ENCODE measurements around the gene PPP1R3F.
A peak's percentile ranks its signal among the peaks of the same experiment; 100 is the strongest.
"Not testable (repeated sequence)": the region's sequence is repeated elsewhere in the genome, so short reads cannot be mapped to it uniquely, and the experiment has no call there.

Gene PPP1R3F

DNA sequence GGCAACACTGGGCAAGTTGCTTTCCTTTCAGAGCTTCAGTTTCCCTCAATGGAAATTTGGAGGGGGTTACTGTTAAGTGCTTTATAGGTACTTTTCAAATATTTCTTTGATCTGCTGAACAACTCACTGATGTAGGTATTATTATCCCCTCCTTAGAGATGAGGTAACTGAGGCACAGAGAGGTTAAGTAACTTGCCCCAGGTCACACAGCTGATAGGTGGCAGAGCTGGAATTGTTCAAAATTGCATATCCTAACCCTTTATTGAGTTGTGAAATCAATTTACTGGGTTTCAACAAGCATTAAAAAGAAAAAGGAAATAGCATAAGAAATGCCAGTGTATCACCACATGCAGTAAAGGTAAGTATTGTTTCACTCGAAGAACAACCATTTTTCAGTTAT, 6.6 kb downstream of the PPP1R3F start:
- no peak for DNase-seq

DNA sequence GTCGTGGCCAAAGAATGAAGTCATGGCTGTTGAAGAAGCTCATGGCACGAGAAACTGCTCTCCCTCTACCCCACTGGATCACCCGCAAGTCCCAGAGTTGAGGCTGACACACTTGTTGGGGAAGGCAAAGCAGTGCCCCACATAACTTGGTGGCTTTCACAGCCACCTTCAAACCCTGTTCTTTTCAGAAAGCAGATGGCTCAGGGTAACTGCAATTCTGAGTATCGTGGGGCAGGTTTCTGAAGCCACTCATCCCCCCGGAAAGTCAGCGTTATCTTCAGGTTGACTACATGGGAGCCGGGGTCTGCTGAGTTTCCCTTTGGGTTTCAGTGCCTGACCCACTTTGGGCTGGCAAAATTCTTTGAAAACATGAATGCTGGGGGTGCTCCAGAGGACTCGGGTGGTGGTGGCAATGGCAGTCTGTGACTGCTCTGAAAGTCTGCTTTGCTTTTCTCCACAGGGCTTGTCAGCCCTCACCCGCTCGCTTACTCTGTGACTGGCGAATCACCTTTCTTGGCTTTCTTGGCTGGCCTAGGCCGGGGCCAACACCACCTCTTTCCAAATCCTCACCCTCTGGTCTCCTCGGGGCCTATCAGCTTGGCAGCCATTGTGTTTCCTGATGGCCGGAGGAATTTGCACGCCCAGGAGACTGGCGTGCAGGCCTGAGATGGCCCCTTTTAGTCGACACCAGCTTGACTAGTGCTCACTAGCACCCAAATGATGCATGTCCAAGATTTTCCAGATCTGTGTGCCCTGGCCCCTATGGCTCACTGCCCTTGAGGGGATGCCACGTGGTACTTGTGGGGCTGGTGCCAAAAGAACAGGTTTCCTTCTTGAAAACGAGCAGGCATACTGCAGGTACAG, 7.3 kb downstream of the PPP1R3F start:
- DNase-seq, result no peak

DNA sequence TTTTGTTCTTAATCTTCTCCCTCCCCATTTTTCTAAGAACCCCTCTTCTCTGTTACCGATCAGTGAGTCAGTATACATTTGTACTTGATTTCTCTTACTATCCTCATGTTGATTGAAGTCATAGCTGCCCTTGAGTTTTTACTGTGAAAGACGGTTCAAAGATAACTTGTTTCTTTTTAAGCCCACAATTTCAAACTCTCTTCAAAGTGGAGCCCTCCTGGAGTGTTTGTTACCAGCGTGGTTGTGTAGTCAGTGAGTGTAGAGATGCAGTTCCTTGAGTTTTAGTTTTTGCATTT, 7.9 kb downstream of the PPP1R3F start:
- no peak for DNase-seq

DNA sequence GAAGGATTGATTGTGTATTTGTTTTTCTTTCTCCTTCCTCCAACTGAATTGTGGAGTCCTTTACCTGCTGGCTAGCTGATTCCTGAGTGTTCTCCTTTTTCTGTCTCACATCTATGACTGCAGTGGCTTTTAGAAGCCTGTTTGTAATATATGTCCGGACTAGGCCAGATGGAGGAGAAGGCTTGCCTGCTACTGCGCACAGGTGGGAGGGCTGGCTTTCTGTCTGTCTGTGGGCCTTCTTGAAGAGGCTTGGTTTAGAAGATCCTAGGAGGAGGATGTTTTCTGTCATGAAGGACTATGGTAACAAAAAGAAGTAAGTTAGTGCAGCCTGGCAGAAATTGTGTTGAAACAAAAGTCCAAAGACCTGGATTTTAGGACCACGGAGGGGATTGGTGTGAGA, 8.5 kb downstream of the PPP1R3F start:
- DNase-seq, result no peak

DNA sequence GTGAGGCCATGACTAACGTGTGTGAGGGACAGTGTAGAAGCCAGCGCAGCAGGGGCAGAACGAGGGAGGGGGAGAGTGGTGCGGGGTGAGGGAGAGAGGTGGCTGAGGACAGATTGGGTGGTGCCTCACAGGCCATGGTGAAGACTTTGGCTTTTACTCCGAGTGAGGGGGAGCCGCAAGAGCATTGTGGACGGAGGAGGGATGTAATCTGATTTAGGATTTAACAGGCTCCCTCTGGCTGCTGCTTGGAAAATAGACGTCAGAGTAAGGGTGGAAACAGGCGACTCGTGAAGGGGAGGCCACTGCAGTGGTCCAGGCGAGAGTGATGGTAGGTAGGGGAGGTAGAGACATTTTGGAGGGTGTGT, 13.0 kb downstream of the PPP1R3F start:
- DNase-seq, result peak; percentile 9 to 37

DNA sequence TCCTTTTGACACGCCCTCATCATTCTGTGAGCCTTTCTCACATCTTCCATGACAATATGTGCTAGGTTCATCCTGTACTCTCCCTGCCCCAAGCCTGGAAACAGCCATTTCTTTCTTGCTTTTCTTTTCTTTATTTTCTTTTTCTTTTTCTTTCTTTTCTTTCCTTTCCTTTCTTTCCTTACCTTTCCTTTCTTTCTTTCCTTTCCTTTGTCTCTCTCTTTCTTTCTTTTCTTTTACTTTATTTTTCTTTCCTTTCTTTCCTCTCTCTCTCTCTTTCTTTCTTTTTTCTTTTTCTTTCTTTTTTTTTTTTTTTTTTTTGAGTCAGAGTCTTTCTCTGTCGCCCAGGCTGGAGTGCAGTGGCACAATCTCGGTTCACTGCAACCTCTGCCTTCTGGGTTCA, 14.6 kb downstream of the PPP1R3F start:
- DNase-seq, result no peak

DNA sequence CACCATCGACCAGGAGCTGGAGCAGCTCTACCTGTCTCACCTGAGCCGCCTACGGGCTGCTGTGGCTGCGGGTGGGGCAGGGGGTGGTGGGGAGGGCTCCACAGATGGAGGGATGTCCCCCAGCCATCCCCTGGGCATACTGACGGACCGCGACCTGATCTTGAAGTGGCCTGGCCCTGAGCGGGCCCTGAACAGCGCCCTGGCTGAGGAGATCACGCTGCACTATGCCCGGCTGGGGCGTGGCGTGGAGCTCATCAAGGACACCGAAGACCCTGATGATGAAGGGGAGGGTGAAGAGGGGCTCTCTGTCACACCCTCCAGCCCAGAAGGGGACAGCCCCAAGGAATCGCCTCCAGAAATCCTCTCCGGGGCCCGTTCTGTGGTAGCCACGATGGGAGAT, 16.5 kb downstream of the PPP1R3F start:
- no peak for DNase-seq

DNA sequence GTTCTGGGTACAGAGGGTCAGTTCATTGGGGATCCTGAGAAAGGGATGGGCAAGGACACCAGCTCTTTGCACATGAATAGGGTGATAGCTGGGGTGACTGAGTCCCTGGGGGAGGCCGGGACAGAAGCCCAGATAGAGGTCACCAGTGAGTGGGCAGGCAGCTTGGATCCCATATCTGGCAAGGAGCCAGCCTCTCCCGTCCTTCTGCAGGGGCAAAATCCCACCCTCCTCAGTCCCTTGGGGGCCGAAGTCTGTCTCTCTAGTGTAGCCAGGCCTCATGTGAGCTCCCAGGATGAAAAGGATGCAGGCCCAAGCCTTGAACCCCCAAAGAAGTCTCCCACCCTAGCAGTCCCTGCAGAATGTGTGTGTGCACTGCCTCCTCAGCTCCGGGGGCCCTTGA, 17.0 kb downstream of the PPP1R3F start:
- no peak for DNase-seq

DNA sequence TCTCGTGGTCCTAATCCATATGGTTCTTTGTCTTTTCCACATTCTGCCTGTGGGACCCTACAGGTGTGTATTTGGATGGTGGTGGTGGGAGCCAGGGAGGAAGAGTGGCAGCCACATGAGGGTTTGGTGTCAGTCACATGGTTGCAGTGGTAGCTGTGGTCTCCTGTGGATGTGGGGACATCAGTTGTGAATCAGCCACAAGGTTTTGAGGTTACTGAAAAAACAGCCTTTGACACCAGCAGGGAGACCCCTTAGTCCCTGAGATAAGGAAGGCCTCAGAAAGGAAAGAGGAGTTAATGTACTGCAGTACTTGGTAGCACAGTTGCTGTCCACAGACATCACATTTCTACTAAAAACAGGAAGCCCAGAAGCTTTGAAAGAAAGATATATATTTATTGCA, 18.1 kb downstream of the PPP1R3F start:
- DNase-seq, result no peak

DNA sequence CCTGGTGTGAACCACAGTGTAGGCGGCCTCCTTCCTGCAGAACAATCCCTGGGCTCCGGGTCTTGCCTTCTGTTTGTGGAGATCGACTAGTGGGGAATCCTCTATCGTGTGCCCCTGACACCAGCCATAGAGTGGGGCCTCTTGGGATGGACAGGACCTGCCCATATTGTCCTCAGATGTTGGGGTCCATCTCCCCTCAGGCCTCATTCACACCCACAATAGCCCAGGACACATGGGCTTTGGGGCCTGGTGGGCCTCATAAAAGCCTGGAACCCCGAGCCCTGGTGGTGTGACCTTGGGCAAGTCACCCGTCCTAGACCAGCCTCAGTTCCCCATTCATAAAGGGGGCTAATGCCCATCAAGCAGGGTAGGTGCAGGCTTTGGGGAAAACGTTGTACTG, 20.6 kb downstream of the PPP1R3F start:
- DNase-seq, result no peak

DNA sequence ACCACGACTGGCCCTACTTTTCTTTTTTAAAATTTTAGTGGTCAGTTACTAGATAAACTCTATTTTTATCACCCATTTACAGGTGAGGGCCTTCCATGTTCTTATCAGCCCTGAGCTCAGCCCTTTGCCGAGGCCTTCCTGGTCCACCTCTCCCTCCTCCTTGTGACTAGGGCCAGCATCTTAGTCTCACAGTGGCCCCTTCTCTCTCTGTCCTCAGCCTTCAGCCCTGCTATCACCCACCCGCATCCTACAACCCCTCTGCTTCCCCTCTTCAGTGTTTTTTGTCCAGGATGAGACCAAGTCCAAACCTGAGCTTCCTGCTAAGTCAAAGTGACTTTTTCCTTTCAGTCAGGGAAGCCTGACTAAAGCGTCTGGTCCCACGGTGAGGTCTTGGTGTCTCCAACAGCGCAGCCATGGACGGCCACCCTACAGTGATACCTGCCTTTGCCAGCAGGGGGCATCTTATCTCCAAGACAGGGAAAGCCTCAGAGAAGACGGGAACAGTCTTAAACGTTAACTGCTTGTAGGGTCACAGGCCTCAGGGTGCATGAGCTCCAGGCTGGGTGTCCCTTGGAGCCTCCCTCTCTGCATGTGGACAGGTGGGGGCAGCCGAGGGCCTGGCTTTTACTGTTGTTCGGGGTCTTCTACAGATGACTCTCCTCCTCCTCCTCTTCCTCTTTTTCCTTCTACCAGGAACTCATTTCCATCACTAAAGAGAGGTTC, 22.2 kb downstream of the PPP1R3F start:
- DNase-seq, result peak; percentile 12 to 64

DNA sequence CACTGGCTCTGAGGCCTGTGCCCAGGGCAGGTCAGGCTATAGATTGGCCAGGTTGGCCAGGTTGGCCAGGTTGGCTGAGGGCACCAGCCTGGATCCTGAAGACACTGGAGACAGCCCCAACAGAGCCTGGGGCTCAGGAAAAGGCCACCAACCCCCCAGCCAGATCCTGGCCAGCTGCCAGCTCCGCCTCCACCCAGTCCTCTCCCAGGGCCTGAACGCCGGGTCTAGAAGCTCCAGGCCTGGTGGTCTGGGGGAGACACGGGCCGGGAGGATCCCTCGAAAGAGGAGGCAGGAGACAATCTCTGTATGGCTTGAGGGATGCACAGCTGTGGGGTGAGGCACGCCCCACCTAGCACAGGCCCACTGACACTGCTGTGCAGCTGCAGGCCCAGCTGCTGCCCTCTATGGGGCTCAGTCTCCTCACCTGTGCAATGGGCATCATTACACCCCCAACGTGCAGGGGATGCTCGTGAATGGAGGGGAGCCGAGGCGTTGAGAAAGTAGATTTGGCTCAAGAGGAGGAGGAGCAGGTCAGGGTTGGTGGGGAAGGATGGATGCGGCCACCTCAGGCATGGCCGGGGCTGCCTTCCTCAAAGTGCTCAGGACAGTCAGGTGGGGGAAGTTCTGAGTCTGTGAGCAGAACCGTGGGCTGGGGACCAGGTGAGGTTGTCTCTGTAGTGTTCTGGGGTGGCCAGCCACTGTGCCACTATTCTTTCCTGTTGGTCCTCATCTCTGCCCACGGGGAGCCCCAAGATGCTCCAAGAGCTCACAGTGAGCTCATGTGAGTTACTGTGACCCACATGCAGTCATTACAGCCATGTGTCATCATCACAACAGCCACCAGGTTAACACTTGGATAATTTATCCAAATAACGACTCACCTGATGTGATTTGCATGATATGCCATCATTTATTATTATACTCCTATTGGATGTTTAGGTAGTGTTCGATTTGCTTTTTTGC, 23.1 kb downstream of the PPP1R3F start:
- no peak for DNase-seq

DNA sequence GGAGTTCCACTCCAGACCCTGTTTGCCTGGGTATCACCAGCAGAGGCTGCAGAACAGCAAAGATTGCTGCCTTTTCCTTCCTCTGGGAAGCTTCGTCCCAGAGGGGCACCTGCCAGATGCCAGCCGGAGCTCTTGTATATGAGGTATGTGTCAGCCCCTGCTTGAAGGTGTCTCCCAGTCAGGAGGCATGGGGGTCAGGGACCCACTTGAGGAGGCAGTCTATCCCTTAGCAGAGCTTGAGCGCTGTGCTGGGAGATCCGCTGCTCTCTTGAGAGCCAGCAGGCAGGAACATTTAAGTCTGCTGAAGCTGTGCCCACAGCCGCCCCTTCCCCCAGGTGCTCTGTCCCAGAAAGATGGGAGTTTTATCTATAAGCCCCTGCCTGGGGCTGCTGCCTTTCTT, 29.7 kb downstream of the PPP1R3F start:
- DNase-seq, result not testable (repeated sequence)

DNA sequence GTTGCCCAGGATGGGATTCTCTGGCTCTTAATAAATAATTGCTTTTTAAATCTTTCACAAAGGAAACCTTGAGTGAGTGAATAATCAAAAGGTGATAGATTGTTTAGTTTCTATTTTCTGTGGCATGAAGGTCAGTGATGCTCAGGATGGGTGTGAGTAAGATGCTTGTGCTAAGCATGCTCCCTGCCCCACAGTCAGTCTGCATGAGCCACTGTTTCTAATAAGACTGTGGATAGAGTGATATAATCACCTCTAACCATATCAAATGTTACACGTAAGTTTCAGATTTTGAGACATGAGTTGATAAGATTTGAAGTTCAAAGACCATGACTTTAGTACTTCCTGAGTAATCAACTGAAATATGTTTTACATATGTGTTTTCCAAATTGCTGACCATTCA, 31.1 kb downstream of the PPP1R3F start:
- DNase-seq, result no peak

DNA sequence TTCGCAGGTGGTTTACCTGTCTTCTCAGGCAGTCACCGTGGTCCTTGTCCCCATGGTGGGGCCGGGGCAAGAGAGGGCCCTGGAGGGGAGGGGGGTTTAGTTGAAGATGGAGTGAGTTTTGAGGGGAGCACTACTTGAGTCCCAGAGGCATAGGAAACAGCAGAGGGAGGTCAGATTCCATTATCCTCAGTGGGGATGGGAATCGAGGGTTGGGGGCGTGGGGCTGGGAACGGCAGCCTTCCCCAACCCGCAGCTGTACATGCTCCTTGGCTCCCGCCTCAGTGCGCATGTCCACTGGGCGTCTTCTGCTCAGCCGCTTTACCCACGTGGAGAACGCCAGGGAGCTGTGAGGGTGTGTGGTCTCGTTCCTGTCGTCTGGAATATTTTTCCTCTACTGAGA, 33.8 kb downstream of the PPP1R3F start, which contains the start of gene GAGE10:
TSS of gene GAGE10 (plus strand) at position 301 of the 400 bp plus-strand sequence. CDS start 1,214 bp downstream, outside the sequence.
- DNase-seq, result no peak

DNA sequence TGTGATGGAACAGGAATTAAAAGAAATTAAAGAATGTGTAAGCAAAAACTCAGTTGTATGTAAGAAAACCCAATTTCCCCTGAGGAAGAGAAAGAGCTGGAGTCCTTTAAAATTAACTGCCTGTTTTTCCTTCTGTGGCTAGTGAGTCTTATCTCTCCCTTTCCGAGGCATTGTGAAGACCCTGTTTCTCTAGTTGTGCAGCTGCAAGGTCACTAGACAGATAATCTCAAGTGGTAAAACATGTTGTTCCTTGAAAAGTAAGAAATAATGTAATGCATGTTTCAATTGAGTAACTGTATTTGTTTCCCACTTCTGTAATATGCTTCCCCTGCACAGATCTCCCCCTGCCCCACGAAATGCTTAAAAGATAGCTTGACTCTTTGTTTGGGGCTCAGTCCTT, 38.2 kb downstream of the PPP1R3F start:
- not testable (repeated sequence) for DNase-seq

DNA sequence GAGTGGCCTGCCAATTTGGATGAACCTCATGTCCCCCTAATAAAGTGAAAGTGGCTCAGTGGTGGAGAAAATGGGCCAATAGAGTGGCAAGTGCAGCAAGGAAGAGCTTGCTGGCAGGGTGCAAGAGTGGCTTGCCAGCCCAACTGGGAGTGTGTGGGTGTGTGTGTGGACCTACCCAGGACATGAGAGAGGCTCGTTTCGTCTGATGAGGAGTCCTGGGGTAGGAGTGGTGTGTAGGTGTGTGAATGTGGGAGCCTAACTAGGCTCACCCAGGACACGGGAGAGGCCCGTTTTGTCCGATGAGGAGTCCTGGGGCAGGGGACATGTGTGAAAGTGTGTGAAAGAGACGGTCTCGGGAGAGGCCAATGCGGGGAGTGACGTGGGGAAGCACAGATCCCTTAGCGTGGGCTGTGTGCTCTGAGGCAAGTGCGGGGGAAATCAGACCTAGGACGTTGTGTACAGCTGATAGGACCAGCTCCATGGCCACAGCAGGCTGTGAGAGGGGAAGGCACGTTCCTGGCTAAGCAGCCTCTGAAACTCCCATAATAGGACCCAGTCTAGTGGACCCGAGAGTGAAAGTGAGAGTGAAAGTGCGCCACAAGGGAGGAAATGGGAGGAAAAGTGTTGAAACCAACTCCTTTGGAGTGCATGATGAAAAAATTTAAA, 39.1 kb downstream of the PPP1R3F start:
- DNase-seq, result no peak

DNA sequence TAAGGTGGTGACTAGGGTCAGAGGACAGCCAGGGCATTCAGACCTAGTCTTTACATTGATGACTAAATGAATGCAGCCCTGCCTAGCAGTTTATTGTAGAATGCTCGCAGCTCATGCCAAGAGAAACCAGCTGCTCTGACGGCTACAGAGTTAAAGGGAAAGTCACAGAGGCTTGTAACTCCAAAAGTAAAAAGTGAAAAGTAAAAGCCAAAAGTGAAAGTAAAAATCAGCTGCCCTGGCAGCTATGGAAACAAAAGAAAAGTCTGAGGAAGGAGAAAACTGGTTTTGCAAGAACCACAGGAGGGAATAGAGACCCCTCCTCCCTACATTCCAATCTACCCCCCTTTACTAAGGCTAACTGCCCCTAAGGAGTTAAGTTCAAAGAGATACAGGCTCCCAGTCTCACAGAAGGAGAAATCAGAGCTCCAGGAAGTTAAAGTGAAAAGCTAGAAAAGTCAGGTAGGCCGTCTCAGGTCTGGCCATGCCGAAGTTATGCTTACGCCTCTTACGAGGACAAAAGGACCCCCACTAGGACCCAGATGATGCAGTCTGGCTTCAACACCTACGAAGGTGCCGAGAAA, 39.9 kb downstream of the PPP1R3F start:
- DNase-seq, result no peak

DNA sequence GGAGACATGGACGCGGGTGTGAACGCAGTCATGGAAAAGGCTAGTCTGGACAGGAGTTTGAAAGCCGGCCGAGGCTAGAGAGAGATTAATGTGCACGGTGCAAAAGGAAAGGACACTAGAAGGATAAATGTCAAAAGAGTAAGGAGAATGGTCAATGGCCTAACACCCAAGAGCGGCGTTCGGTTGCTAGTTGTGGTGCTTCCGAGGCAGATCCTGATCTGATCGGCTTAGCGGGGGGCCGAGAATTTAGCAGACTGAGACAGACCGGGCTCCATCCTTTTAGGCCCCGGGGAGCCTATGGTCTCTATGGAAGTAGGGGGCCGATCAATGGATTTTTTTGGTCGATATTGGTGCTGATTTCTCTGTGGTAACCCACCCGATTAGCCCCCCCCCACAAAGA, 40.8 kb downstream of the PPP1R3F start:
- no peak for DNase-seq

DNA sequence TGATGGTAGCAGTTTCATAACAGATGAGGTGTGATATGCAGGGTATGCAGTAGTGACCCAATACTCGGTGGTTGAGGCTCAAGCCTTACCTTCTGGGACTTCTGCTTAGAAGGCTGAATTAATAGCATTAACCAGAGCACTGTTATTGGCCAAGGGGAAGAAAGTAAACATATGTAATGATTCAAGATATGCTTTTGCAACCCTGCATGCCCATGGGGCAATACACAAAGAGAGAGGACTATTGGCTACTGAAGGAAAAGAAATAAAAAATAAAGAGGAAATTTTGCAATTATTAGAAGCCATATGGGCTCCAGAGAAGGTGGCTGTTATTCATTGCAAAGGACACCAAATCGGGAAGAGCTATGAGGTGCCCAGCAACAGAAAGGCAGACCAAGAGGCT, 42.6 kb downstream of the PPP1R3F start:
- no peak for DNase-seq

DNA sequence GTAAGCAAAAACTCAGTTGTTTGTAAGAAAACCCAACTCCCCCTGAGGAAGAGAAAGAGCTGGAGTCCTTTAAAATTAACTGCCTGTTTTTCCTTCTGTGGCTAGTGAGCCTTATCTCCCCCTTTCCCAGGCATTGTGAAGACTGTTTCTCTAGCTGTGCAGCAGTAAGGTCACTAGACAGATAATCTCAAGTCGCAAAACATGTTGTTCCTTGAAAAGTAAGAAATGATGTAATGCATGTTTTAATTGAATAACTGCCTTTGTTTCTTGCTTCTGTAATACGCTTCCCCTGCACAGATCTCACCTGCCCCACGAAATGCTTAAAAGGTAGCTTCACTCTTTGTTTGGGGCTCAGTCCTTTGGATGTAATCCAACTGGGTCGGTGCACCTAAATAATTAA, 46.5 kb downstream of the PPP1R3F start:
- no peak for DNase-seq

DNA sequence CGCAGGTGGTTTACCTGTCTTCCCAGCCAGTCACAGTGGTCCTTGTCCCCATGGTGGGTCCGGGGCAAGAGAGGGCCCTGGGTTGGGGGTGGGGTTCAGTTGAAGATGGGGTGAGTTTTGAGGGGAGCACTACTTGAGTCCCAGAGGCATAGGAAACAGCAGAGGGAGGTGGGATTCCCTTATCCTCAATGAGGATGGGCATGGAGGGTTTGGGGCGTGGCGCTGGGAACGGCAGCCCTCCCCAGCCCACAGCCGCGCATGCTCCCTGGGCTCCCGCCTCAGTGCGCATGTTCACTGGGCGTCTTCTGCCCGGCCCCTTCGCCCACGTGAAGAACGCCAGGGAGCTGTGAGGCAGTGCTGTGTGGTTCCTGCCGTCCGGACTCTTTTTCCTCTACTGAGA, 52.1 kb downstream of the PPP1R3F start, which contains the start of gene GAGE12J:
TSS of gene GAGE12J (plus strand) at position 301 of the 400 bp plus-strand sequence. CDS start 1,157 bp downstream, outside the sequence.
- DNase-seq, result not testable (repeated sequence)

Measured in NCI-H526 (cell line).